NCI-H524 (cell line): Measurements from ENCODE around the gene CAV3.

Experiments
- DNase-seq, 2 experiments: peaks; one replicate each; lab custom pipeline; 2025; lab: John Stamatoyannopoulos, UW

The CAV3 gene

DNA sequence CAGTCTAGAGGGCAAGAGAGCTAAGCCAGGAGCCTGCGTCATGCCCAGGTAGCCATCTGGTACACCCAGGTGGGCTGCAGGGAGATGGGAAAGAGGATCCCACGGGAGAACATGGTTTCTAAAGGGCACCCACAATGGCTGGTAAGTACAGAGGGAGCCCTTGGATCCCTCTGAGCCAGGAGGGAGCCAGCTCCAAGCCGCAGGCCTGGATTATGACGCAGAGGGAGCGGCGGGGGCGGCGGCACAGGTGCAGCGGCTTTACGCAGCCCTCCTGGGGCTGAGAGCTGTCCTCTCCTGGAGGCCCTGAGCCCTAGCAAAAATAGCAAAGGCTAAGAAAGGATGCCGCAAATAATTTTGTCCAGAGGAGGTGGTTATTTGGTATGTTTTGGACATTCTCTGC is 2.8 kb downstream of the CAV3 start:
- no peak for DNase-seq

DNA sequence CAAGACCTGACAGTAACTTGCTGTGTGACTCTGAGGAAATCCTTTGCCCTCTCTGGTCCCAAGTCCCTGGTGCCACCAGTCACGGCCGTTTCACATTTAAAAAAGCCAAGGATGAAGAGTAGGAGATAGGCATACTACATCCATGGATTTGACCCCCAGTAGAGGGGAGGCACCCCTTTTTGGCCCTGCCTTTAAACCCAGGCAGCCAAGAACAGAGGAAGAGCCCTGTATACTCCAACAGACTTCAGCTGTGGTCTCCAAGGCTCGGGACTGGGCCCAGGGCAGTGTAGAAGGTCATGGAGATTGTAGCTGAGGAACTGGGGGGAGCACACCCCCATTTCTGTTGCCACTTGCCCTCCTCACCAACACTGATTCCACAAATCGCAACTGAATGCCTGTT is 3.7 kb downstream of the CAV3 start:
- no peak for DNase-seq

DNA sequence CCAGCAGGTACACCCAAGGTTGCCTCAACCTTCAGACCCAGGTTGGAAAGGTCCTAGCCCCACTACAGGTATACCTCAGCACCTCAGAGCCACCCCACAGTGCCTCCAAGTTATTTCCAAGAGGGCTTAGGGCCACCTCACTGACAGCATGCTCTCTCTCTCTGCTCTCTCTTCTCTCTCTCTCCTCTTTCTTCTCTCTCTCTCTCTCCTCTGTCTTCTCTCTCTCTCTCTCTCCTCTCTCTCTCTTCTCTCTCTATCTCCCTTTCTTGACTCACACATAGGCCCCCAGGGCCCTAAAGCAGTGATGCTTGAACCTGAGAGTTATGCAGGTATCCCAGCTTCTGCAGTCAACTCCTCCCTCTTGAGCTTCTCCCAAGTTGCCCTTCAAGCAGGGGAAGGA is 4.2 kb downstream of the CAV3 start:
- no peak for DNase-seq

DNA sequence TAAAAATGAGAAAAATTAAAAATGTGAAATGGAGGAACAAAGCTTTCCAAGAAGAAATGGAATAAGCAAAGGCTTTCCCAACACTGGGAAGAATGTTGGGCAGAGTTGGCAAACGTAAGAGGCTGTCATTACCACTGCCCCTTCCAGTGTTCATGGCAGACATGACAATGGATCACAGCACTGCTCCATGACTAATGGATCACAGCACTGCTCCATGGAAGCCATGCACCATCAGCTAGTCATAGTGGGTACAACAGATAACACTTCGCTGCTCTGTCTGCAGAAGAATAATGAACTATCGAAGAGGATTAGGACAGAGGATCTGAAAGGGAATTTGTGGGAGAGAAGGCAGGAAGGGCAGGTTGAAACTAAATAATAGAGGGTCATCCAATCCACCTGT is 5.0 kb downstream of the CAV3 start:
- no peak for DNase-seq

DNA sequence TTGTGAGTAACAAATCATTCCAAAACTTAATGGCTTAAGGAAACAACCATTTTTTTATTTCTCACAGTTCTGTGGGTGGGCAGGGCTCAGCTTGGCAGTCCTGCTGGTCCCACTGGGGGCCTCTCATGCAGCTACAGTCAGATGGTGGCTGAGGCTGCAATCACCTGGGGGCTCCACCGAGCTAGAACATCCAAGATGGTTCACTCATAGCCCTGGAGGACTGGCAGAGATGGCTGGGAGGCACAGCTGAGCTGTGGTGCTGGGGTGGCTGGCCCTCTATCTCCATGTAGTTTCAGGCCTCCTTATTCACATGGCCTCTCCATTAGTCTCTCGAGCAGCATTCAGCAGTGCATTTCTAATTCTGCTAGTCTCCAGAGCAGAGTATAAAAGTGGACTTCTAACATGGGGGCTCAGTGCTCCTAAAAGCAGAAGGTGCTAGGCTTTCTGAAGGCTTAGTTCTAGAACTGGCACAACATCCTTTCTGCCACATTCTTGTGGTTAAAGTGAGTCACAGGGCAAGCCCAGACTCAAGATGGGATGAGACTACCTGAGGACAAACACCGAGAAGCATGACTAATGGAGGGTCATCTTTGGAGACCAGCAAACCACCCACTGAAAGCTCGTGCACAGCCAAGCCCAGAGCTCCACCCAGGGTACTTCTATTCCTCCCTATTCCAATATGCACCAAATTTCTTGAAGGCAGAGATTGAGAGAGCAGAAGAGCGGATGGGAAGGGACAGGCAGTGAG is 6.3 kb downstream of the CAV3 start:
- DNase-seq = no peak

DNA sequence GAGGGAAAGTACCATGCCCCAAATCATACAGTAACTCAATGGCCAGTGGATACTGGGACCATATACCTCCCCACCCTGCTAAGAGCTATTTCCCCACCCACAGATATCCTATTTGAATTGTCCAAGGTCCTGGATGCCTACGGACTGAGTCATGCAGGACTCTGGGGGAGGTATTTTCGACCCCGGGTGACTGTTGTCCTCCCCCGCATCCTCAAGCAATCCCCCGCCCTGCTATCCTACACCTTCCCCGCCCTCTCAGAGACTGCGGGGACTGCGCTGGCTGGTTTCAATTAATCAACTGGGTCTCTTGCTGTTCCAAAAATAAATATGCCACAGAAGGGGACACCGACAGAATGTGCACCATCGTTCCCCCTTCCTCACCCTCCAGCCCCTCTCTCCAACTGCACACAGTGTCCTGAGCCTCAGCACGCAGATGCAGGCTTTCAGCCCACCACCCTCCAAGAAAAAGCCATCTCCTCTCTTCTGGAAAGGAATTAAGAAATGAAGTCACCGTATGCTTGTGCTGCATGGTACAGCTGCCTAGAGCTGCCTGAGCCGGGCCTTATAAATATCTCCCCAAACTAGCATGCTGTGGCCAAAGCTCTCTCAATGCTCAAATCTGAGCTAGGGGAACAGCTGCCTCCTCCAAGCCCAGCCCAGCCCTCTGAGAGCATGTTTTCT is 8.1 kb downstream of the CAV3 start:
- no peak for DNase-seq

DNA sequence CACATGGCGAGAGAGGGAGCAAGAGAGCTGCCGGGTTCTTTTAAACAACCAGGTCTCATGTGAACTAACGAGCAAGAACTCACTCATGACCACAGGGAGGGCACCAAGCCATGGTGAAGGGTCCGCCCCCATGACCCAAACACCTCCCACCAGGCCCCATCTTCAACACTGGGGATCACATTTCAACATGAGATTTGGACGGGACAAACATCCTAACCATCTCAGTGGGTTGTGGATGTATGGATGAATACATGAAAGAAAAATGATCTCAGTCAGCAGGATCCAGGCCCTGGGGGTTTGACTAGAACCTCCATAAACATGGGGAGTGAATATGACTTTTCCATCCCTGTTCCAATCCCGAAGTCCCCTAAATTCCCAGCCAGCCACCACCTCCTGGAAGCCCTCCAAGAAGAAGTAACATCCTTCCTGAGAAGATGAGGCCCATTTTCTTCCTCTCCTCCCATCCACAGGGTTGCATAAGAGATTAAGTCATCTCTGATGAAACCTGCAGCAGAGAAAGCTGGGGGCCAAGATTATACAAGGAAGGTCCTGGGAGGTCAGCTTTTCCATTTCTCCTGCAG is 9.5 kb downstream of the CAV3 start:
- no peak for DNase-seq

DNA sequence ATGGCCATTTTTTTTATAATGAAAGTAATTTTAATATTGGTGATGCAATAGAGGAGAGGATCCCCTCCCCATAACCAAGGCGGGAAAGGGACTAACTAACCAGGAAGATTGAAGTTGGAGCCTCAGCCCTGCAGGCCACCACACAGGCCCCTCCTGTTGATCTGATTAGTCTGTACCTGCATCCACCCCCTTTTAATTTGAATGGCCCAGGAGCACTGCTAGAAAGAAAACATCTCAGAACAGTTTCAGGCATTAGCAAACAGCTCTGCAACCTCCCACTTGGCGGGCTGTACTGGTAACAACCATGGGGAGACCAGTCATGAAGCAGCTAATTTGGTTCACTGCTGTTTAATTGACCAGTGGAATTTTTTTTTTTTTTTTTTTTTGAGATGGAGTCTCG is 10.3 kb downstream of the CAV3 start:
- no peak for DNase-seq

DNA sequence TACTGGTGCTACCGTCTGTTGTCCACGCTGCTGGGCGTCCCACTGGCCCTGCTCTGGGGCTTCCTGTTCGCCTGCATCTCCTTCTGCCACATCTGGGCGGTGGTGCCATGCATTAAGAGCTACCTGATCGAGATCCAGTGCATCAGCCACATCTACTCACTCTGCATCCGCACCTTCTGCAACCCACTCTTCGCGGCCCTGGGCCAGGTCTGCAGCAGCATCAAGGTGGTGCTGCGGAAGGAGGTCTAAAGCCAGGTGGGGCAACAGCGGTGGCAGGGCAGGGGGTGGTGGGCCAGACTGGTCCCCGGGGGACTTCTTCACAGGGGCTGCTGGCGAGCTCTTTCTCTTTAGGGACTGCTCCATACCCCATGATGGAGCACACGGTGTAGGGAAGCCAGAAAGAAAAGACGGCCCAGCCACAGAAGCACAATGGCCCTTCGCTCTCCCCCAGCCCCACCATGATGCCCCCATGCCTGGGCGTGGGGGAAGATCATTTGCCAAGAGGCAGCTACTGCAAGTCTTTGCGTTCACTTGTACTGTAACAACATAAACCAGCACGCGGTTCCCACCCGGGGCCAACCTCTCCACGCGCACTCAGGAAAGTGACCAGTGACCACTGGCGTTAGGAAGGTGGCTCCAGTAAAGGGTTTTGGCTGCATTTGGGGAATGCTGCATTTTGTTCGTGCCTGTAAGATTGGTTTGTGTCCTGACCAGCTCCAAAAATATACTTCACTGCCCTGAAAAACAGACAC is 12.2 kb downstream of the CAV3 start:
- no peak for DNase-seq

DNA sequence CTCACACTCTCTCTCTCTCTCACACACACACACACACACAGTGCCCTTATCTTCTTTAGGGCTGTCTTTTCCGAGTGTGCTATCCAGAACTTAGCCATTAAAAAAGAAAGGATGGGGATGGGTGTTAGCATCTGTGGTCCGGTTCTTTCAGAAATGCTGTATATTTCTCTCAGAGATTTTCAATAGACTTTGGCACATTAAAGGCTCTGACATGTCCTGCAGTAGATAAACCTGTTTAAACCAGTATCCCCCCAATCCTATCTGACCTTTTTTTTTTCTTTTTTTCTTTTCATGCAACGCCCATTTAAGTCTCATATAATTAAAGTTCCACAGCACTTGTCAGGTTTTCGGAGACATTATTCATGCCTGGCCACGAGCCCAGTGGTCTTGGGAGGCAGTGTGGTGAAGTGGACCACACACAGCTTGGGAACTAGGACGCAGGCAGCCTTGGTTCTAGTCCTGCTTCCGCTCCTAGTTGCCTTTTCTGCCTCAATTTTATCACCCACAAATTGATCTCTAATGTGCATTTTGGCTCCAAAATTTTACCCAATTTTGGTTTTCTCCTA is 13.3 kb downstream of the CAV3 start:
- DNase-seq = no peak

DNA sequence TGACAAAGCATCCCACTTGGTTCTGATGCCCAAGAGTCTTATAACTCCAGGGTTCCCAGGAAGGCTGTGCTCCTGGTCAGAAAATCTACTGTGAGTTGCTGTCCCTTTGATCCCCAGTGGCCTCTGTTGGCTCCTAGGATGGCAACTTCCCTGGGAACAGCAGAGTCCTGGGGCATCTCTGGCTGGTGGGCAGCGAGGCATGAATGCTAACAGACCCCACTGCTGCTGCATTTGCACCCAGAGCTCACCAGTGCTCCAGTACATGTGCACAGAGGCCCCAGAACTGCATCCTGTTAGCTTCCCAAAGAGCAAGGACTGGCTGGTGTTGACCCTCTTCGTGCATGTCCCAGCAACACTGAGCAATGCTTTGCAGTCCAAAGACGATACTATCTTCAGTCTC is 15.7 kb downstream of the CAV3 start:
- no peak for DNase-seq

DNA sequence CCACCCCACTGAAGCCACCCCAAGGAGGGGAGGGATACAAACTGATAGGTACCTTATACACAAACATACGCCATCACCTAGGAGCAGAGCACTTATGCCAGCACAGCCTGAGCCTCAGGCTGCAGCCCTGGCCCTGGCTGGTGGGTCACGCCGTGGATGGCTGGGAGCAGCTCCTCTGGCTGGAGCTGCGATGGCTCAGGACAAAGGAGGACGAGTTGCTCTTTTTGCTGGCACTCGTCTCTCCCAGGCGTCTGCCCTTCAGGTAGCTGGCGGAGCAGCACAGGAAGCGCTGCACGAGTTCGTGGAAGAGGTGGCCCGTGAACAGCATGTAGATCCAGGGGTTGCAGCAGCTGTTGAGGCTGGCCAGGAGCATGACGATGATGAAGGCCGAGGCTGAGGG is 19.2 kb downstream of the CAV3 start:
- DNase-seq = no peak

DNA sequence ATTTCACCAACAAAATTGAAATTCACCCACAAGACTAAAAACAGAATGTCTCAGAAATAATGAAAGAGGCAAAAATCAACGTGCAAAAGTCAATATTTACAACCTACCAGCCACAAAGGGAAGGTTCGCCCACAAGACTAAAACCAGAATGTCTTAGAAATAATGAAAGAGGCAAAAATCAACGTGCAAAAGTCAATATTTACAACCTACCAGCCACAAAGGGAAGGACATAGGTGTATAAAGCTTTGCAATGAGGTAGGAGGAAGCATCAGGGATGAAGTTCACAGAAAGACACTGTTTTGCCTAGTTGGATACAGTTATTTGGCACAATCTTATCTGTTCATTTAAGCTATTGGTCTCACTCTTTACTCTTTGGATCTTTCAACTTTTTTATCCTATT is 21.5 kb downstream of the CAV3 start:
- DNase-seq = no peak

DNA sequence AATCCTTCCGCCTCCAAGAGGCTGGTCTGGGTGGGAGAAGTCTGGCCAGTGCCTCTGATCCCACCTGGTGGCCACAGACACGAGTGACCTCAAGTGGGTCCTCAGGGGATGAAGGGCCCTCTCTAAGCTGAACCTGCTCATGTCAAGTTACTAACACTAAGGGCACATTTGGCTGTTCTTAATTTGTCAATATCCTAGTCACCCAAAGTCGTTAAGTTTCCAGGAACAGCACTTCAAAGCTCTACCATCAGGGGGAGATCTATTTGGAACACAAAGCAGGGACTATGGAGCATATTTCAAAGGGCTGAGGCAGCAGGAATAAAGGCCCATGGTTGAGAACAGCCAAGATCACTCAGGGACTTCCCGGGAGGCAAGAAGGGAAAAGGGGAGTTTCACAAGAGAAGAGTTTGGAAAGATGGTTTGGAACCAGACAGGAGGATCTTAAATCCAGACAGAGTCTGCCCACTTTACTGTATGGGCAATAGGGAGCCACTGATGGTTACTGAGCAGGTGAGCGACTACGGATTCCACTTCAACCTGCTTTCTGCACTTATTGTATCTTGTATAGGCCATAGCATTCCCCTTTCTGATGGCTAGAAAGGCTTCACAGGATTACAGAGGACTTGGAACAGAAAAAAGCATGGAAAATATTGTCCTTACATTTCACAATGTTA is 22.1 kb downstream of the CAV3 start:
- peak in 1 of 2 experiments; percentile 12 for DNase-seq

DNA sequence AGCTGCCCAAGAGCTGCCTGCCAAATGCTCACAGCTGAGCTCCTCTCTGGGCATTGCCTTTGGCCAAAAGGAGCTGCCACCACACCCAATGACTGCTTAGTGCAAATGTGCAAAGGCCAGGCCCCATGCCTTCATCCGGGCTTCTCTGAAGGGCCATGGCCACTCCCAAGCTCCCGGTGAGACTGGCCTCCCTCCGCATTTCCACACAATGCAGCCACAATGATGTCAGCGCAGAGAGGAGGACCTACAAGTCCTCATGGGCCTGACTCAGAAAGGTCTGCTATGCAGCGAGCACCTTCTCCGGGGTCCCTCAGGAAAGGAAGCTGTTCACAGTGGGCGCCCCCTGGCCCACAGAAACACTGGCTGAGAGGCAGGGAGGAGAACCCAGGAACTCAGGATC is 23.1 kb downstream of the CAV3 start:
- DNase-seq = no peak

DNA sequence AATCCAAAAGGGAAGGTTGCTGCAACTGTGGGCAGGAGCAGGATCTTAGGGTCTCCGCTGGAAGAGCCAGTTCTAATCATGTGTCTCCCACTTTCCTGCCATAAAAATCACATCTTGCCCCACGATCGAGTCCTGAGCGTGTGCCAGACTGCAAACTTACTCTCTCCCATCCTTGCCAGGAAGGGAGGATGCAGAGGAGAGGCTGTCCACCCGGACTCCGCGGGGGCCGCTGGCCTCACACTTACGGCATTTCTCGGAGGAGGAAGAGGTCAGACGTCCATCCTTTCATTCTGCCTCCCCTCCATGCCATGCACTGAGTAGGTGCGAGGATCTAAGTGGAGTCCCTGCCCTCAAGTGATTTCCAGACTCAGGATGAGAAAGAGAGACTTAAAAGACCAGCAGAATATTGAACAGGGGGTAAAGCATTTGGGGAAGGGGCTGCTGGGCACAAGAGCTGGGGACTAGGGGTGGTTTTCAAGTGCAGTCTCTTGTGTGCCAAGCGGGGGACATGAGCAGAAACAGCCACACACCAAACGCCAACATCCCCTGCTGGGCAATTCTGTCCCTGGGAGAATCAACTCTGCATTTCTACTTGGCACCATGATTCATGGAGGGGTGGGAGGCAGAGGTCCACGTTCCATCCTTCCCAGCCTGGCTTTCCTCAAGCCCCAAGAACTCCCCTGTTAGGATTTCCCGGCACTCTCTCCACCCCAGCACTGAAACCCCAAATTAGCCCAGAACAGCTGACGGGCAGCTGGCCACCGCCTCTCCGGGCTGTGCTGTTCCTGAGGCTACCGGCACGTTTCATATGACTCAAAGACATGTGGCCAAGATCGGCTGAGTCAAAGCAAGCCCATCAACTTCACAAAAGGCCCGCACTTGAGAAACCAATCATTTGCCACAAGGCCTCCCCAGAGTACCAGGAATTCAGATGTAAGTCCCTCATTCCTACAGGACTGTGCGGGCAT is 24.2 kb downstream of the CAV3 start:
- DNase-seq = no peak

DNA sequence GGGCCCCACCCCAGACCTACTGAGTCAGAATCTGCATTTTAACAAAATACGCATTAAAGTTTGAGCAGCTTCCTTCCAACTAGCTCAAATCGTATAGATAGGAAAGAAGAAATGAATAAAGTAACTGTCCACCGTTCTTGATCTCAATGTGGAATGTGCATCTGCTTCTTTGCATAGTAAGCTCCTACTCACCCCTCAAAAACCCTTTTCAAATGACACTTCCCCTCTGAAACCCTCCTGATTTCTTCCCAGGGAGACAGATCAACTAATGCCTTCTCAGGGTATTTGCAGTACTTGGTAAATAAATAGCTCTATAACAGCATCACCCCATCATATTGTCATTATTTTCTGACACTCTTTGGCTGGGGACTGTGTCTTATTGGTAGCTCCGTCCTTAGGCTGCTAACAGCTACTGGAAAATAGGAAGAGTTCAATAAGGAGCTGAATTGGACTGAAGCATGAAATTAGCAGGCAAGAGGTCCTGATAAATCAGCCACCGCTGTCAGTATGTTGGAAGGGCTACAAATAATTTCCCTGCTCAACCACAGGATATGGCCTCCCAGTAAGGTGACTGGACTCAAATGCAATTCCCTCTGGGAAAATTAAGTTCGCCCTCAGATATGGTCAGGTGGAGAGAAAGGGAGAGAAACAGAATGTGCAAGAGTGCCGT is 25.6 kb downstream of the CAV3 start:
- DNase-seq = no peak

DNA sequence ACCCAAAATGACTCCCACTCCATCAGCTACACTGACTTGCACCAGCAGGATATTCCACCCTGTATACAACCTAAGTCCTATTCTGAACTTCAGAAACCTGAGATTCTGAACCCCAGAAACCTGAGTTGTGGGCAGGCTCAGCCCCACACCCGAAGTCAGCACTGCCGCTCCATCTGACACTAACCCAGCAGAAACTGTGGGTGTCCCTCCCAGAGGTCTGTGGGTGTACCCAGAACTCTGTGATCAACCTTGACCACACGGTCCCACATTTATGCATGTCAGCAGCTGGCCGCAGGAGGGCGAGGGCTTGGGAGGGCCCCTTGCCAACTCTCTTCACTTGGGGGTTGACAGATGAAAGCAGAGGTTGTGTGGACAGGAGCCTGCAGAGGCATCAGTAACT is 26.5 kb downstream of the CAV3 start:
- no peak for DNase-seq

DNA sequence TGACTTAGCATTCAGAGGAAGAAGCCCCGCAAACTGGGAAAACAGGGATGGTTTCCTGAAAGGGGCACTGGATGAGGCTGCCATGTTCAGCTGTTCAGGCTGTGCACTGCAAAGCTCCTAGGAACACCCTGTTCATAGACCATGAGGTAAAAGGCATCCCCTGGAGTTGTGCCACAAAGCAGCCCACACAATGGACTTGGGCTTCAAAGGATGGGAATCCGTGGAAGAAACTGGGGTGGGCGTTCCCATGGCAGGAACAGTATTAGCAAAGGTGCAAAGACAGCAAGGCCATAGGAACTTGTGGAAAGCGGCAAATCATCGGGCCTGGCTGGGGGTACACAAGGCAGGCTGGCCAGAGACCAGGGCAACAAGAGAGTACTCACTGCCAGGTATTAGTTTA is 26.9 kb downstream of the CAV3 start:
- DNase-seq = no peak

DNA sequence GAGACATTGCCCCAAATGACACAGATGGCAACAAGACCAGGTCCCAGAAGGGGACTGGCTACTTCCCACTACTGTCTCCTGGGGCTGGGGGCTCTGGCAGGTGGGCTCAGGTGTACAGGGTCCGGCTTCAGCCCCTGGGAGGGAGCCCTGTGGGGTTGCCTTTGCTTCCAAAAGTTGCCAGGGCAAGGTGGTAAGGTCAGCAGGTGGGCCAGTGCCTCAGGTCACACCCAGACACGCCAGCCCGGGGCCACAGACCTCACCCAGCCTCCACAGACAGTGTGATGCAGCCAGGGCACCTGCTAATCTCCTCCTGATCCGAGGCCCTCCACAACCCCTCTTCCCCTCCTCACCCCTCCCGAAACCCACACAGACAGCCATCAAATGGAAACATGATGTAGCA is 28.3 kb downstream of the CAV3 start:
- no peak for DNase-seq
